WTC11 (cell line): ENCODE data around the gene STAT3. TPM values are rescaled to one million over a fixed set of nuclear protein-coding genes. Genes with fewer than 3 reads are reported as not detected.

ENCODE experiments used
- ATAC-seq: fragments of 200-7000 bp; cut with Tn5 transposase; 2 replicates; pipeline ENCODE4 v1.10.0; 2021; ENCODE audit warnings: mild to moderate bottlenecking, moderate library complexity
- CTCF ChIA-PET: fragments of 300-600 bp; sonication (Branson Sonifier 250); formaldehyde crosslinking; loops from one replicate; lab custom pipeline; 2021; ENCODE audit warnings: antibody characterized with exemption; lab: Charles Lee
- POLR2A ChIA-PET: fragments of 350-600 bp; sonication (Branson Sonifier 250); formaldehyde crosslinking; loops from one replicate; lab custom pipeline; 2021; ENCODE audit warnings: antibody characterized with exemption; lab: Charles Lee
- DNase-seq: peaks from one replicate; pipeline ENCODE4 v3.0.0; 2021; ENCODE audit warnings: low spot score
- H3K27ac Mint-ChIP-seq: 2 replicates; pipeline ENCODE4 v1.8.0; 2021; ENCODE audit warnings: mixed read lengths
- H3K27me3 Mint-ChIP-seq: 2 replicates; pipeline ENCODE4 v1.8.0; 2021; ENCODE audit warnings: low read depth, mild to moderate bottlenecking, moderate library complexity, mixed read lengths
- H3K36me3 Mint-ChIP-seq: 2 replicates; pipeline ENCODE4 v1.8.0; 2021; ENCODE audit warnings: mixed read lengths
- H3K4me1 Mint-ChIP-seq: 2 replicates; pipeline ENCODE4 v1.8.0; 2022; ENCODE audit warnings: mixed read lengths
- H3K4me3 Mint-ChIP-seq: 2 replicates; pipeline ENCODE4 v1.8.0; 2021; ENCODE audit warnings: mild to moderate bottlenecking, moderate library complexity, mixed read lengths
- H3K9me3 Mint-ChIP-seq: 2 replicates; pipeline ENCODE4 v1.8.0; 2021; ENCODE audit warnings: mixed read lengths
- ATF3 ChIP-seq: sonication (generic); formaldehyde crosslinking; conservative IDR thresholded peaks from 2 replicates; pipeline ENCODE4 v1.8.1; 2022; ENCODE audit warnings: mild to moderate bottlenecking, missing genetic modification reagents
- CTCF ChIP-seq: fragments of 200-600 bp; IDR thresholded peaks from 2 replicates; pipeline ENCODE4 v1.8.0; 2022; ENCODE audit warnings: antibody characterized with exemption
- E2F4 ChIP-seq: sonication (generic); formaldehyde crosslinking; IDR thresholded peaks from 2 replicates; pipeline ENCODE4 v1.8.1; 2022; ENCODE audit warnings: low read depth, mild to moderate bottlenecking, moderate library complexity, missing genetic modification reagents, borderline replicate concordance
- FOXP4 ChIP-seq: sonication (generic); formaldehyde crosslinking; IDR thresholded peaks from 2 replicates; pipeline ENCODE4 v1.8.0; 2022; ENCODE audit warnings: mild to moderate bottlenecking, missing genetic modification reagents
- GABPB1 ChIP-seq: sonication (generic); formaldehyde crosslinking; IDR thresholded peaks from 2 replicates; pipeline ENCODE4 v1.8.1; 2023; ENCODE audit warnings: mild to moderate bottlenecking, missing genetic modification reagents
- GRHL2 ChIP-seq: fragments of 250-450 bp; sonication (Bioruptor Pico); IDR thresholded peaks from 2 replicates; pipeline ENCODE4 v1.8.0; 2022; ENCODE audit warnings: mild to moderate bottlenecking, moderate library complexity; ENCODE audit not compliant: insufficient replicate concordance, severe bottlenecking
- HMGXB4 ChIP-seq: sonication (generic); formaldehyde crosslinking; IDR thresholded peaks from 2 replicates; pipeline ENCODE4 v1.8.1; 2023; ENCODE audit warnings: mild to moderate bottlenecking, moderate library complexity, missing genetic modification reagents
- JUN ChIP-seq: sonication (generic); formaldehyde crosslinking; IDR thresholded peaks from 2 replicates; pipeline ENCODE4 v1.8.0; 2023; ENCODE audit warnings: mild to moderate bottlenecking, missing genetic modification reagents
- MLX ChIP-seq: sonication (generic); formaldehyde crosslinking; IDR thresholded peaks from 2 replicates; pipeline ENCODE4 v1.8.1; 2023; ENCODE audit warnings: mild to moderate bottlenecking, missing genetic modification reagents, moderate library complexity
- NFYB ChIP-seq: sonication (generic); formaldehyde crosslinking; conservative IDR thresholded peaks from 2 replicates; pipeline ENCODE4 v1.8.0; 2022; ENCODE audit warnings: low read depth, missing genetic modification reagents
- NR3C1 ChIP-seq: sonication (generic); formaldehyde crosslinking; conservative IDR thresholded peaks from 2 replicates; pipeline ENCODE4 v1.8.1; 2023; ENCODE audit warnings: low read depth, mild to moderate bottlenecking, missing genetic modification reagents
- PRDM15 ChIP-seq: sonication (generic); formaldehyde crosslinking; IDR thresholded peaks from 2 replicates; pipeline ENCODE4 v1.8.0; 2022; ENCODE audit warnings: missing genetic modification reagents
- PREB ChIP-seq: sonication (generic); formaldehyde crosslinking; IDR thresholded peaks from 2 replicates; pipeline ENCODE4 v1.8.1; 2022; ENCODE audit warnings: mild to moderate bottlenecking, missing genetic modification reagents, moderate library complexity, borderline replicate concordance
- SMAD4 ChIP-seq: sonication (generic); formaldehyde crosslinking; IDR thresholded peaks from 2 replicates; pipeline ENCODE4 v1.8.0; 2022; ENCODE audit warnings: mild to moderate bottlenecking, missing genetic modification reagents
- SP1 ChIP-seq: sonication (generic); formaldehyde crosslinking; conservative IDR thresholded peaks from 2 replicates; pipeline ENCODE4 v1.8.1; 2022; ENCODE audit warnings: missing genetic modification reagents
- ZNF423 ChIP-seq: fragments of 250-450 bp; sonication (Bioruptor Pico); IDR thresholded peaks from 2 replicates; pipeline ENCODE4 v2.1.2; 2022; ENCODE audit warnings: mild to moderate bottlenecking, moderate library complexity
- total RNA-seq: library from RNA; stranded (reverse); gene quantifications from 3 replicates; pipeline ENCODE4 v1.2.3, GENCODE V29; 2021

STAT3 gene
- total RNA-seq, 1 experiment from 2014 or later, result 98.0 TPM

GRCh38 chr17:42346481-42346880, 41.8 kb downstream of the STAT3 start:
- Mint-ChIP-seq H3K4me1 (peaks cover 26% of the 10 kb centered on the region), H3K36me3 (peaks cover 43% of the 10 kb centered on the region), H3K27me3 (no peaks in the 10 kb centered on the region), H3K4me3 (no peak overlapping the region), H3K9me3 (no peaks in the 10 kb centered on the region), H3K27ac (peak overlapping the region; percentile 94)
- DNase-seq, result no peak
- no peak for ATAC-seq
- CTCF ChIA-PET, result interaction anchor here (0.7 to 1.2 kb wide), 4 partner anchors 56 to 326 kb away, joined by 3 to 5 read pairs (median 4); partner anchors contain the start of gene NKIRAS2
- POLR2A ChIA-PET, result no interaction called here
- TF ChIP-seq SMAD4 (CRISPR knock-in tag) (no peak), JUN (CRISPR knock-in tag) (no peak), NFYB (CRISPR knock-in tag) (no peak), MLX (CRISPR knock-in tag) (no peak), PREB (no peak), PRDM15 (CRISPR knock-in tag) (no peak), HMGXB4 (no peak), GABPB1 (CRISPR knock-in tag) (no peak), E2F4 (CRISPR knock-in tag) (no peak), FOXP4 (CRISPR knock-in tag) (no peak), ATF3 (CRISPR knock-in tag) (no peak), CTCF (no peak), SP1 (CRISPR knock-in tag) (no peak), NR3C1 (CRISPR knock-in tag) (no peak), GRHL2 (no peak), ZNF423 (no peak)
